ENCODE measurements around the gene NPAS1.
A peak's percentile ranks its signal among the peaks of the same experiment; 100 is the strongest.
"Not testable (repeated sequence)": the region's sequence is repeated elsewhere in the genome, so short reads cannot be mapped to it uniquely, and the experiment has no call there.

Gene NPAS1

GRCh38 chr19:47047272-47047762 is 27.7 kb downstream of the NPAS1 start:
- DNase-seq = no peak

GRCh38 chr19:47047763-47048405 is 28.2 kb downstream of the NPAS1 start:
- DNase-seq = peak; percentile 94

GRCh38 chr19:47049307-47049700 is 29.7 kb downstream of the NPAS1 start:
- no peak for DNase-seq

GRCh38 chr19:47050562-47050961 is 30.9 kb downstream of the NPAS1 start:
- DNase-seq = not testable (repeated sequence)

- no peak for DNase-seq
Observed at GRCh38 chr19:47056411-47056810, 36.8 kb downstream of the NPAS1 start.

GRCh38 chr19:47057328-47057727 is 37.7 kb downstream of the NPAS1 start:
- no peak for DNase-seq

- DNase-seq = no peak
Observed at GRCh38 chr19:47058621-47059022, 39.0 kb downstream of the NPAS1 start.

GRCh38 chr19:47063874-47064273 is 44.2 kb downstream of the NPAS1 start:
- no peak for DNase-seq

GRCh38 chr19:47065242-47065641 is 45.6 kb downstream of the NPAS1 start:
- DNase-seq = no peak

- DNase-seq = no peak
Observed at GRCh38 chr19:47066376-47067214, 47.0 kb downstream of the NPAS1 start.

- no peak for DNase-seq
Observed at GRCh38 chr19:47067215-47067847, 47.7 kb downstream of the NPAS1 start.

- DNase-seq = no peak
Observed at GRCh38 chr19:47068246-47068645, 48.6 kb downstream of the NPAS1 start.

GRCh38 chr19:47068876-47069406 is 49.3 kb downstream of the NPAS1 start:
- no peak for DNase-seq

- no peak for DNase-seq
Observed at GRCh38 chr19:47069795-47070194, 50.2 kb downstream of the NPAS1 start.

GRCh38 chr19:47070756-47071155 is 51.1 kb downstream of the NPAS1 start:
- no peak for DNase-seq

GRCh38 chr19:47071731-47072130 is 52.1 kb downstream of the NPAS1 start:
- no peak for DNase-seq

- no peak for DNase-seq
Observed at GRCh38 chr19:47072323-47072722, 52.7 kb downstream of the NPAS1 start.

GRCh38 chr19:47073574-47073973 is 53.9 kb downstream of the NPAS1 start:
- DNase-seq = no peak

GRCh38 chr19:47074621-47075020 is 55.0 kb downstream of the NPAS1 start:
- DNase-seq = no peak

GRCh38 chr19:47075179-47075810 is 55.7 kb downstream of the NPAS1 start:
- no peak for DNase-seq

- no peak for DNase-seq
Observed at GRCh38 chr19:47075941-47076340, 56.3 kb downstream of the NPAS1 start.

GRCh38 chr19:47078351-47078750 is 58.7 kb downstream of the NPAS1 start:
- DNase-seq = not testable (repeated sequence)

GRCh38 chr19:47081095-47081494 is 61.5 kb downstream of the NPAS1 start:
- no peak for DNase-seq
